NCI-H2196 (cell line): Measurements from ENCODE around the gene CAMK1.
A peak's percentile ranks its signal among the peaks of the same experiment; 100 is the strongest.

Source experiments
- DNase-seq: peaks from one replicate; lab custom pipeline; 2025; ENCODE audit not compliant: unreplicated experiment; lab: John Stamatoyannopoulos, UW

Gene CAMK1

DNA sequence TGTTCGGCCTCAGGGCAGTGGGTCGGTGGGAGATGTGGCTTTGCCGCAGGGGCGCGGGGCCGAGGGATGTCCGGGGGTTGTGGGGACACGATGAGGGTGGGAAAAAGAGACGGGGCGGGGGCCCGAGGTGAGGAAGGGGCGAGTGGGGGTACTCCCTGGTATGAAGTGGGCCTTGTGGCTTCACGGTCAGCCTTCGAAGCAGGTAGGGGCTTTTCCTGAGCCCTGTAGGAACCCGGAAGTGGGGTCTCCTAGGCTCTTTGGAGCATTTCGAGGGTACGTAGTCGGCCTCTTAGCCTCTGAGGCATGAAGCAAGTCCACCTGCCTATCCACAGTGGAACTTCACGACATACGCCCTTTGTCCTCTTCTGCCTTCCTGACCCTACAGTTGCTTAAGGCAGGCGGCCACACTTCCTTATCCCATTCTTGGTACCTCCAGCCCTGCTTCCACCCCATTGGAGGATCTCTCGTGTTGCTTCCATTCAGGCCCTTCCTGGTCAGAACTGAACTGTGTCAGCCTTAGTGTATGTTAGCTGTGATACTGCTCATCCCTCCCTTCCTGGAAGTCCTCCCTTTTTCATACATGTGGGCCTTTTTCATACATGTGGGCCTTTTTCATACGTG lies 23.5 kb upstream of the CAMK1 start:
- DNase-seq: no peak

DNA sequence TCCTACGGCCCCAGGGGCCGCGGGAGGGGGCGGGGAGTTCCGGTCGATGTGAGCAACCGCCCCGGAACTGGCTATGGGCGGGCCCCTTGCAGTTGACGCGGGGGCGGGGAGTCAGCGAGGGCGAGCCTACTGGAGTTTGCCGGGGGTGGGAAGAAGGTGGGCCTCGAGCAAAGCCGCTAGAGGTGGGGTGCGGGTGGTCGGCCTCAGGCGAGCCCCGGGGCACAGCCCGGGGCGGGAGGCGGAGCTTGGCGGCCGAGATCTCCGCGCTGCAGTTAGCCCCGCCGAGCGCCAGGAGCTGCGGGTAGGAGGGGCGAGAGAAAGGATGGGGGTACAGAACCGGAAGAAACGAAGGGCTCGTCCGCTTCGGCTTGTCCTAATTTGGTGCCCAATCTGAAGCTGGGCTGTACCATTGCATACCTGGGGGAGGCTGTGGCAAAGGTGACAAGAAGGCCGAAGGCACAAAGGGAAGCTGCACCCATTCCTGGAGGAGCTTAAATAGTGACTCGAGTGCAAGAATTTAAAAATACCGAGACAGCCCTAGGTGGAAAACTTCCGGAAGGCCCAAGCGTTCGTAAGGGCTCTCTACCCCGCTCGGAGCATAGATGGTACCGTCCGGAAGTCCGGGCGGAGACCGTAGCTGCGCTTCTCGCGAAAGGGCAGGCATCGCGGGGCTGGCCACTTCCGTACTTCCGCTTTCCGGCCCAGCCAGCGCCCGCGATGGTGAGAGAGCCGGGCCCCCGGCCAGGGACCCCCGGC lies 22.8 kb upstream of the CAMK1 start, which contains the start of the genes ARPC4 and TADA3:
Gene ARPC4, plus strand, starts transcription at position 678 of the 756 bp plus-strand sequence. Its CDS starts 40 bp downstream, at position 718.
Gene TADA3, minus strand, starts transcription at position 69 of the 756 bp plus-strand sequence. CDS start 1,007 bp downstream, outside the sequence.
- peak; percentile 77 for DNase-seq

DNA sequence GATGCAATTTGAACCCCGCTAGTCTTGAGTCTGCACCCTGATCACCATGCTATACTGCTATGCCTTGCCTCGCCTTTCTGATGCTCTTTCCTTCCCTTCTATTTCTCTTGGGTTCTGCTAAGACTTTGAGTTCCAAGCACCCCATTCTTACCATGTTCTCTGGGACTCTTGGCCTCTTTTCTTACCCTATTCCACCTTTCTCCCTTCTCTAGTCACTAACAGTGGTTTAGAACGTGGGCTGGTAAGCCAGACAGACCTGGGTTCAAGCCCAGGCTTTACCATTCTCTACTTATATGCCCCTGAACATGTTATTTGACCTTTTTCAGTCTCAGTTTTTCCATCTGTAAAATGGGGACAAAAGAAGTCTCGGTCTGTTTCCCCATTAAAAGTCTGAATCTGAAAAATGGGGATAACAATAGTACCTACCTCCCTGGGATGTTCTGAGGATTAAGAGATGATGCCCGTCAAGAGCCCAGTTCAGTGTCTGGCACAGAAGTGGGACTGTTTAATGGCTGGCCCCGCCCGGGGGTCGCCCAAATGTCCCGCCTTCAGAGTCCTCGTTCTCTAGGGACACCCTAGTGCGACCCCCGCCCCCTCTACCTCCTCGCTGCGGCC lies 22.1 kb upstream of the CAMK1 start:
- DNase-seq: no peak

DNA sequence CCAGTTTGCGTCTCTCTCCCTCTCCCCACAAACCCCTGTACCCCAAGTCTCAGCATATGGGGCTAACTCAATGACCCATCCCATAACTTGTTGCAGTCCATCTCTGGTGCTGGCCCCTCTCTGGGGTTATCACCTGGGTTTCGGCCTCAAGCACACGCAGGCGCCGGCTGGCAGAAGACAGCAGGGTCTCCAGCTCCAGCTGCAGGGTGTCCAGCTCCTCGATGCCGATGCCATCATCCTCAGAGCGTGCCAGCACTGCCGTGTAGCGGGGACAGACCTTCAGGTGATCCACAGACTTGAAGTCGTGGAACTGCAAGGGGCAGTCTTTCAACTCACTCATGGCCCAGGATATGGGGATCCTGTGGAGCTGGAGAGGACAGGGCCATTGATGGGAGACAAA lies 21.4 kb upstream of the CAMK1 start:
- no peak for DNase-seq

DNA sequence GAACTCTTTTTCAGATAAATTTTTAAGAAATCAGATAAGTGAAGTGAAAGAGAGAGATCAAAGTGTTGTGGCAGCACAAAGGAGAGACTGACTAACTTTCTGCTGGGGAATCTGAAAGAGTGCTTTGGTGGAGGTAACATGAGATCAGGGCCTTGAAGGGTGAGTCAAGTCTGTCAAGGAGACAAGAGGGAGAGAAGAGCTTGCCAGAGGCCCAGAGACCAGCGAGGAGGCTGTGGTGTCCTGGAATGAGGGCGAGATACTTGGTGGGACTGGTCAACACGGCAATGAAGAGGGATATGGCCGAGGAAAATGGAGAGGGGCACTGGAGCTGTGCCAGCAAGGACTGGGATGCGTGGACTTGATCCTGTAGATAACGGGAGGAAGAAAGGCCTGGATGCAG lies 18.0 kb upstream of the CAMK1 start:
- no peak for DNase-seq

DNA sequence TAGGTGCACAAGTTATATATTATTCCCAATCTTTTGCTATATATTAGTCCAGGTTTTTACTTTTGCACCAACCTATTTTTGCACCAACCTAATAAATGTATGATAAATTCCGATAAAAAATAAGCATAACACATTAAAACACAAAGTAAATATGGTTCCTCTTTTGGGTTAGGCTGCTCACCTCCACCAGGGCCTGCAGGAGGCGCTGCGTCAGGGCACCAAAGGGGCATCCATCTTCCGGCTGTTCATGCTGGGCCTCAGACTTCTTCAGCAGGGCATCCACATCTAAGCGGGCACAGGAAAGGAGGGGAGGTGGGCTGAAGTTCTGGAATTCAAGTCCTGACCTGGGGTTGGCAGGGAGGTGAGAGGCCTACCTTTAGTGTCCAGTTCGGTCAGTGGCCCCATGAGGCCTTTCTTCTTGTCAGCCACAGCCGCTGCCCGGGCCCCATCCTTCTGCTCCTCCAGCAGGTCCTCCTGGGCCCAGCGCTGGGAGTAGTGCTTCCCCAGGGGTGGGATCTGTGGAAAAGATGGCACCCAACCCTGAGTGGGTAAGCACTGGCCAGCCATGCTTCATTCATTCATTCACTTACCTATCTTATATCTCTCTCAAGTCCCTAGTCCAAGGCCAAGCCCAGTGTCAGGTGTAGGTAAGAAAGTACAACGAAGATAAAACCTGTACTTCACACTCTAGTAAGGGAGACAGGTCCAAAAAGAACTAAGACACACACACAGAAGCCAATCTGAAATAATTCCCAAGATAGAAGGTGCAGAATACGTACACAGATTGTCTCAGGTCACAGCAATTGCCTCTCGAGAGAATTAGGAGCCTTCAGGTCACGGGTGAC lies 17.3 kb upstream of the CAMK1 start:
- no peak for DNase-seq

DNA sequence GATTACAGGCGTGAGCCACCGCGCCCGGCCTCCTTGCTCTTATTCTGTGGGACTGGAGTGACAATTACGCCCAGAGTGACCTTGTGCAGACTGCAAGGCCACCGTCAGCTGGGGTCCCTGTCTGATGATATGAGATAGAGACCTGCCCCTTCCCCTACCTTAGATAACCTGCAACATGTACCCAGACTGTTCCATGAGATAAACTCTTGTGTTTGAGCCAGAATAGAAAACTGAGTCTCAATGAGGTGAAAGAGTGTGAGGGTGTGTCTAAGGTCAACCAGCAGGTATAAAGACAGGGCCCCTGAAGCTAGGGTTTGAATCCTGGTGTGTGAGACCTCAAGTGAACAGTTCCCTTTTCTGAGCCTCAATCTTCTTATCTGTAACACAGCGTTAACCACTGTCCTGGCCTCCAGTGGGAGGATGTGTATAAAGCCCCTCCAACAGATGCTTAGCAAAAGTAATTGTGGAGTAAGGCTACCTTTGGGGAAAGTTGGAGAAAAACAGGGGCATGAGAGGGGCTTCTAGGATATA lies 16.5 kb upstream of the CAMK1 start:
- no peak for DNase-seq

DNA sequence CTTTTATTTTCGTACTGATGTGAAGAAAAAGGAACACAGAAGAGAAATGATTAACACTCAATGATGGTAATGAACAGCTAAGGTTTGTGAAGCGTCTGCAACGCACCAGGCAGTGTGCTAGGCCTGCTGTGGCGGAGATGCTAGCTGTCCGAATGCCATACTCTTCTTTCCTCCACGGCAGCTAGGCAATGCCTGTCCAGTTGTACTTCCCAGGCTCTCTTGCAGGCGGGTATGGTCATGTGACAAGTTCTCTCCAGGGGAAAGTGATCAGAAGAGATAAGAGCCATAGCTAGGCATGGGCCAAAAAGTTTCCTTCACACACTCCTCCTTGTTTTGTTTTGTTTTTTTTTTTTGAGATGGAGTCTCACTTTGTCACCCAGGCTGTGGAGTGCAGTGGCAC lies 15.9 kb upstream of the CAMK1 start:
- DNase-seq: no peak

DNA sequence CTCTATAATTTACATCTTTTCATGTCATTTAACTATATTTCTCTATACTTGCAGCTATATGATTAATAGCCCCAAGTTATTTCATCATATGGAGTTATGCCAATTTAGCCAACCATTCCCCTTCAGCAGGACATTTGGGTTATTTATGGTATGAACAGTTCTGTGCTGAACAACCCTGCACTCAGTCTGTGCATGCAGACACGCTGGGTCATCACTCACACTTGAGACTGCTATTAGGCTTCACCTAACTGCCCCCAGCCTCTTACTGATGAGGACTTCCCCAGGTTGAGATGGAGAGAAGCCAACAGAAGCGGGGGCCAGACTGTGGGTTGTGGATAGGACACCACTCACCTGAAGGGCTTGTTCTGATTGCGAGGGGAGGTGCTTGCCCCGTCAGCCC lies 15.2 kb upstream of the CAMK1 start:
- DNase-seq: no peak

DNA sequence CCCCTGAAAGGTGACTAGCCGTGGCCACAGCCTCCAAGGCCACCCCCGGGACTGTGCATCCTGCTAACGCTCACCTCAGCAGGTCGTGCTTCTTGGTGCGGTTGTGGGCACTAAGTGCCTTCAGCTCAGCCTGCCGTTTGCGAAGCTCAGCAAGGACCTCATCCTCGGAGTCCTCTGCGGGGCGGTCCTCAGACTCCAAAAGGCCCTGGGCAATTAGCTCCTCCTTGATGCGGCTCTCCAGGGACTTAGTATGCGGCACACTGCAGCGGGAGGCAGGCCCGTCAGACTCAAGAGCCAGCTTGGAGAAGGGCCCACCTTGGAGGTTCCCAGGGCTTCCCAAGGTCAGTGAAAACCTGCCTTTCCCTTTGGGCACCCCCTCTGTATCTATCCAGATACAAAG lies 14.2 kb upstream of the CAMK1 start:
- DNase-seq: no peak

DNA sequence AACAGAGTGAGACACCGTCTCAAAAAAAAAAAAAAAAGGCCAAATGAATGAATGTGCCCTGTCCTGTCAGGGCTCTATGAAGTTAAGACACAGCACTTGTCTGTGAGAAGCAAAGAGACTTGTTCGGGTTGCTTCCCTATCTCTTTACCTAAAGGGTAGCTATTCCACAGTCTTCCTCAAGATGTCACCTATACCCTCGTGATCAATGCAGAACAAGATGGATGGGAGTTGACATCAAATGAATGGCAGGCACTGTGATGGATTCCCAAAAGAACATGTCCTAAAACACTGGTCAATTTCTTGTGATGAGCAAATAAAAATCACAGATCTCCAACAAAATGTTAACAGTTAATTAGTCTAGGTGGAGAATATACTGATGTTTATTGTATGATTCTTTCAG lies 13.0 kb upstream of the CAMK1 start:
- DNase-seq: no peak

DNA sequence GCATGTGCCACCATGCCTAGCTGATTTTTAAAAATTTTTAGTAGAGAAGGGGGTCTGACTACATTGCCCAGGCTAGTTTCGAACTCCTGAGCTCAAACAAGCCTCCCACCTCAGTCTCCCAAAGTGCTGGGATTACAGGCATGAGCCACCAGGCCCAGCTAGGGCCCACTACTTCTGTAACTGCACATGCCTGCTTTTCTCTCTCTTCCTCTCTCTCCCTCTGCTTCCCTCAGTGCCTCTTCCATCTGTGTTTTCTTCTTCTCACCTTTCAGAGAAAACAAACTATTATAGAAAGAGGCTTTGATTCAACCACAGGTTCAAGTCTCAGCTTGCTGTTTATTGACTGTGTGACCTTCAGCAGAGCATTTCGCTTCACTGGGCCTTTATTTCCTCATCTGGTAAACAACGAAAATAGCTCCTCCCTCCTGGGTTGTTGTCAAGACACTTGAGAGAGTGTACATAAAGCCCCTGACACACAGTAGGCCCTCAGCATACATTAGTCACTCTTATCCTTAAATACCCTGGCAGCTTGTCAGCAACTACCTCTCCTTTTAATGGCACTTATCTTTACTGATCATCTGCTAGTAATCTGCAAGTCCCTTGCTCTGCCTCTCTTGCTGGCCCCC lies 12.3 kb upstream of the CAMK1 start:
- peak; percentile 49 for DNase-seq

DNA sequence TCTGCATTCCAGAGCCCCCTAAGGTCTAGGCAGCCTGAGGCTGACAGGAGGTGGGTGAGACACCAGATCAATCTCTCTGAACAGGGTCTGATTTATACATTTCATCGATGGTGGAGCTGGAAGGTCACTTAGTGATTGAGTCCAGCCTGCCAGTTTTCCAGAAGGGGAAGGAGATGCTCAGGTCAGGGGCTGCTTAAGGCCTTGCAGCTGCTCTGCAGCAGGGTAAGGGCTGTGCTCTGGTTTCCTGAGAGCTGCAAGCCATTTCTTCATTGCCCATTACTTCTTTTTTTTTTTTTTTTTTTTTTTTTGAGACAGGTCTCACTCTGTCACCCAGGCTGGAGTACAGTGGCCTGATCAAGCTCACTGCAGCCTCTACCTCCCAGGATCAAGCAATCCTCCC lies 11.8 kb upstream of the CAMK1 start:
- no peak for DNase-seq

DNA sequence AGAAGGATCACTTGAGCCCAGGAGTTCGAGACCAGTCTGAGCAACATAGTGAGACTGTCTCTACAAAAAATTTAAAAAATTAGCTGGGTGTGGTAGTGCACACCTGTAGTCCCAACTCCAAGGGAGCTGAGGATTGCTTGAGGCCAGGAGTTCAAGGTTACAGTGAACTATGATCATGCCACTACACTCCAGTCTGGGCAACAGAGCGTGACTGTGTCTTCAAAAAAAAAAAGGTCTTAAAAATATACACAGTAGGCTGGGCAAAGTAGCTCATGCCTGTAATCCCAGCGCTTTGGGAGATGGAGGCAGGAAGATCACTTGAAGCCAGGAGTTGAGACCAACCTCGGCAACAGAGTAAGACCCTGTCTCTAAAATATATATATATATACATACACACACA lies 11.2 kb upstream of the CAMK1 start:
- DNase-seq: no peak

DNA sequence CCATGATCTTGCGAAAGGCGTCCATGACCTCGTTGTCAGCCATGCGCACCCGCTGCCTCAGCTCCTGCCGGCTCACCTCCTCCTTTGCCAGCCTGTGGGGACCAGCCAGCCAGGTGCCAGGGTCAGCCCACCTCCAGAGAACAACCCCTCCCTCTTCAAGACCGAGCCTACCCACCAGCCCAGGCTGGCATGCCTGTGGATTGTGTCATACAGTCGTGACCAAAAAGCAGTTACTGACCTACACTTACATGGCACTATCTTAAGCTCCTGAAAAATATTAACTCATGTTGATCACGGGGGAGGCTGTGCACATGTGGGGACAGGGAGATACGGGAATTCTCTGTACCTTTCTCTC lies 10.7 kb upstream of the CAMK1 start:
- no peak for DNase-seq

DNA sequence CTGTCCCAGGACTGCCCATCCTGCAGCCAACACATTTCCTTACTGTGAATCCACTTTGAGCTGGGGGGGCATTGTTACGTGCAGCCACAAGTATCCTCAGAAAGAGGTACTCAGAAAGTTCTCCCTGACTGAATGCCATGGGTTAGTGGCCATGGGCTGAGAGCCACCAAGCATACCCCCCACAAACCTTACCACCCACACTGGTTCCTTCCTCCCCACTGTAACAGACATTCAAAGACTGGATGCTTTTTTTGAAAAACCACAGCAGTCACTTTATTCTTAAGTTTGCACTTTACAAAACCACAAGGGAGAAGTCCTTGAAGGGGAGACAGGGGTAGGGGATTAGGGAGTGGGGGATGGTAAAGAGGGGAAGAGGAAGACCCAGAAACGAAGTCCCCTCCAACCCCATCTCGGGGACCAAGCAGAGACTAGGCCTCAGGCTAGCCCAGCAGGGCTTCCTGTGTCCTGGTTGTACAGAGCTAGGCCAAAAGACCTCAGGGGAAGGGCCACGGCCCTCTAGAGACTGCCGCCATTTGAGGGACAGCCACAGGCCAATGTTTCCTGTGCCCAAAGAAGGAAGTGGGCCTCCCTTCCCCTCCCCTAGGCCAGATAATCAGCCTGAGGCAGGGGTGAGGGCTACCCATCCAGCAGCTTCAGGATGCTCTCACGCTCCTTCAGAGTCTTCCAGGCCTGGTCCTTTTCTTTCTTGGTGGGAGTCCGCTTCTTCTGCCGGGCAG lies 10.1 kb upstream of the CAMK1 start:
- no peak for DNase-seq

DNA sequence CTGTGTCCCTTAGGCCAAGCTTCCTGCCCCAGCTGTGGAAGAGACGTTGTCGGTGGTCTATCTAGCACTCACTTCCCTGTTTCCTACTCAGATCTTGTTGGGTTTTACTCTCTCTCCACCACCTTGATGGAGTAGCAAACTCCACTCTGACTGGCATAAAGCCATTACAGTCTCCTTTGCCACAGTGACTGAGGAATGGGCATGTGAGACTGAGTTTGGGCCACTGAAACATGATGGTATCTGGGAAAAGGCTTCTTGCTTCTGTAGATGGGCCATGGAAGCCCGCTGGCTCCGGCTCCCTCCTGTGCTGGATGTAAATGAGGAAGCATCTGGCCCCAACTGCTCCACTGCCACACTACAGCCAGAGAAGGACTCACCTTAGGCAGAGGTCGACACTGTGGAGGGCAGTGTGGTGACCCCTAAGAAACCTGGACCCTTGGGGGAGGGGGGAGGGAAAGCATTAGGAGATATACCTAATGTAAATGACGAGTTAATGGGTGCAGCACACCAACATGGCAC lies 9.4 kb upstream of the CAMK1 start:
- DNase-seq: no peak

DNA sequence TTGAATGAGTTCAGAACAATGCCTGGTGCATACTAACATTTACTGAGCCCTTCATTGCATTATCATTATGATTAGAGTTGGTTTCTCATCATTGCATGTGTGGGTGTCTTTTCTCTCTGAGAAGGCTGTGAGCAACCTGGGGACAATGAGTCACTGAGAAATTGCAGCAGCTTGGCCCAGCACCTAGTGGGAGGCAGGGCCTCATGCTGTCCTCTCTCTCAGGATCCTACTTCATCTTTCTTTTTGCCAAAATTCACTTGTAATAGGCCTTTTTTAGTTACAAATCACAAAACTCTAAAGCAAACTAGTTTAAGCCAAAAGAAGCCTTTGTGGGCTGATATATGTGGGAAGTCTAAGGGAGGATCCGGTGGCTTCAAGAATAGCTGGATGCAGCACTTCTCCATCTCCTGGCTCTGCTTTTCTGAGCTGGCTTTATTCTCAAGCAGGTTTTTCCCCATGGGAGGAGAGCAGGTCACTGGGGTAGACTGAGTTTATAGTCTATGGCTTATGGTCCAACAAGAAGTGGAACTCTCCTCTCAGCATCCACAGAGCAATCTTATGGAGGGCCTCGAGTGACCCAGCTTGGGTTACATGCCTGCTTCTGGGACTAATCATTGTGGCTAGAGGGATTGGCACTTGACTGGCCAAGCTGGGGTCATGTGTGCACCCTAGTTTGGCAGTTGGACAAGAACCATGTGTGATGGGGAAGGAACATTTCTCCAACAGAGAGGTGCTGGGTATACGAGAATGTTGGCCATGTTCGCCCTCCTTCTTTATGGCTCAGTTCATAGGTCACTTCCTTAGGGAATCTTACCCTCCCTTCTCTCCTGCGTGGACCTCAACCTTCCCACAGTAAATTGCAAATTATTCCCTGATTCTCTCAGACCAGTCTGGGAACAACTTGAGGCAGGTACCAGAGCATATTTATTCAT lies 8.7 kb upstream of the CAMK1 start:
- DNase-seq: no peak

DNA sequence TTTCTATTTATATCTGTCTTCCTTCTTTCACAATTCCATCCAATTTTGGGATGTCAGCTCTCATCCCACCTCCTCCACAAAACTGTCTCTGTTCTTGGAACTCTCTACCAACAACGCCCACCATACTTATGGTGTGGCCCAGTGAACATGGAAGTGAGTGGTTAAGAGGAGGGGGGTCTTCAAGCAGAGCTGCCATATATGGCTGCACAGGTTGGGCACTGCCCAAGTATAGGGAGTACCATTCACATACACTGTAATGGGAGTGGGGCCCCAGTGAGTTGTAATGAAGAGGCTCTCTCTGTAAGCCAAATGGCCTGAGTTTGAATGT lies 7.9 kb upstream of the CAMK1 start:
- DNase-seq: no peak
